ENCODE measurements around the gene DDIT3.

DDIT3 gene

DNA sequence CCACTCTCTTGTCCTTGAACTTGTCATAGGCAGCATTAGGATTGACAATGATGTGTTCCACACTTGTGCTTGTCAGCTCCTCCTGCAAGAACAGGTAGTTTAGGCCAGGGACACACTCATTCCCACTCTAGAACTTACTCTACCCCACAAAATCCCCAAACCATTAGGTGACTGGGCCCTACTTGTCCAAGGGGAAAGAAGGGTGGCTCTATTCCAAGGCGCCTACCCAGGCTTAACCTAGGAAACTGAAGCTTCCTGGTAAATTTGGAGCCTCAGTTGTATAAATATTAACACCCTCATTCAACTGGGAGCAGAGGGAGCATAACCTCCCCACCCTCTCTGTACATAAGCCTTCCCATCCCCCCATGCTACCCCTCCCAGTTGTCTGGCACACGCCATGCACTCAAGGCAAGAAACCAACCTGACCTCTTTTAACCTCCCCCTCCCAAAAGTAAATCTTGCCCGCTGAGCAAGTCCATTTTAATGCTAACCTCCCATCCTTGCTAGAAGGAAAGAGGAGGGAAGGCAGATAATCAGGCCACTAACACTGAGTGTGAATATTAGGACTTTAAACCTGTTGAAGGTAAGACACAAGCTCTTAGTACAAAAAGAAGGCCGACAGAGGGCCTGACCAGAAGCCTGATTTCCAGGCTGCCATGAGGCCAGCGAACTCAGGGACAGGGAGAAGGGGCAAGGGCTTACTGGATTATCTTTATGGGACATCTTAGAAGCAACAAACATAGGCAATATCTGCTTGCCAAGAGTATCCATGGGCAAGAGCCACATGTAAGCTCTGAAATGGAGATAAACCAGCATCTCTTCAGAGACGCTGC is 15.7 kb upstream of the DDIT3 start:
- H3K9me3 Mint-ChIP-seq = no peaks in the 10 kb centered on the region
- peaks cover 67% of the 10 kb centered on the region for H3K36me3 Mint-ChIP-seq (ENCODE audit: low read depth)
- H3K4me1 Mint-ChIP-seq (ENCODE audit: low read depth) = no peaks in the 10 kb centered on the region
- H3K27ac Mint-ChIP-seq = no peak overlapping the region
- no peak overlapping the region for H3K4me3 Mint-ChIP-seq
- no peaks in the 10 kb centered on the region for H3K27me3 Mint-ChIP-seq

DNA sequence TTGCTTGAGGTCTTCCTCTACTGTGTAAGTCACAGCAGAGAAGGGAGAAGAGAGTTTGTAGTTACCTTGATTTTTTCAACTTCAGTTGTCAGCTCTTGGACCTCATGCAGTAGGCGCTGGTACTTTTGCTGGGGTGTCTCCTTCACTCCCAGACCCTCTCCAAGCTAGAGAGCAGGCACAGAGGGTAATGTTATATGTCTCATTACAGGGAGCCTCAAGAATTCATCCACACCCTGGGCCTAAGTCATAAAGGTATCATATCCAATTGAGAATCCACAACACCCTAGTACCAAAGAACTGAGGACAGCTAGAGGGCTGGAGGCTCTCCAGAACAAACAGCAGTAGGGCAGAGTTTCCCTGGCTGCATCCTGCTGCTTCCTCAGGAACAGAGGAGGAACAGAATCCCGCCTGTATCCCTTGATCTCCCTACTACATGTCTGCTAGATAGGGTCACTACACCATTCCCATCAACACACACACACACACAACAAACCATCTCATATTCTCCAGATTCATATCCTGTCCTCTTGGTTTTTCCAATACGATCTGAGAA is 14.8 kb upstream of the DDIT3 start:
- H3K27me3 Mint-ChIP-seq = no peaks in the 10 kb centered on the region
- no peaks in the 10 kb centered on the region for H3K9me3 Mint-ChIP-seq
- H3K36me3 Mint-ChIP-seq (ENCODE audit: low read depth) = peaks cover 66% of the 10 kb centered on the region
- H3K27ac Mint-ChIP-seq = peak overlapping the region; percentile 18
- no peak overlapping the region for H3K4me3 Mint-ChIP-seq
- H3K4me1 Mint-ChIP-seq (ENCODE audit: low read depth) = no peaks in the 10 kb centered on the region

DNA sequence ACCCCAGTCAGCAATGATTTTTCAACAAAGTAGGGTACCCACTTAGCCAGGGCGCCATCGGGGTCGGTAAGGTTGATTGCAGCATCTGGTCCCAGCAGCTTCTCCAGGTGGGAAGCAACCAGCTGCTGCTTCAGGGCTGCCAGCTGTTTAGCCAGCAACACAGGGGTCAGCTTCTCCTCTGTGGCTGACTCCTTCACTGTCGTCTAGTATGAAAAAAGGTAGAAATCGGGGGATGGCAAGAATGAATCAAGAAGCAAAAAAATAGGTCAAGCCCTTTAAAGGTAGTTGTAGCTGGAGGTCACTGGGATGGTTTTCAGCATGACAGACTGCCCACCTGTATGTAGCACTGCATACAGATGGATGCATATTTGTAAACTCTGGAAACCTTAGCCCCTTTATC is 13.9 kb upstream of the DDIT3 start:
- H3K9me3 Mint-ChIP-seq = no peaks in the 10 kb centered on the region
- H3K4me3 Mint-ChIP-seq = no peak overlapping the region
- H3K27ac Mint-ChIP-seq = no peak overlapping the region
- H3K27me3 Mint-ChIP-seq = no peaks in the 10 kb centered on the region
- H3K36me3 Mint-ChIP-seq (ENCODE audit: low read depth) = peaks cover 69% of the 10 kb centered on the region
- H3K4me1 Mint-ChIP-seq (ENCODE audit: low read depth) = no peaks in the 10 kb centered on the region

DNA sequence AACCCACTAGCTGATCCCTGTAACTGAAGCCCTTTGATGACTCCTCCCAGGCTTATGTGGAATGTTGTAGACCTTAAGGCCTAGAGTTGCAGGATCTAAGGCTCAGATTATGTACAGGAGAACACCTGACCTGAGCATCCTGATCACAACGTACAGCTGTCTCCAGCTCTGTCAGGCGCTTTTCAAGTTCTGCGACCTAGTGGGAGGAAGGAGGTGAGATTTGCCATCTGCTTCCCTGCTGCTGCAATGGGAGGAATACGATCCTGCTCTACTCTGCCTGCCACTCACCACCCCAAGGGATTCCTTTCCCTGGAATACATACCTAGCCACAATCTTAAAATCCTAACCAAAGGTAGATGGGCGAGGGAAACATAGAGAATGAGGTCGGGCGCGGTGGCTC is 12.8 kb upstream of the DDIT3 start:
- Mint-ChIP-seq H3K27me3 (no peaks in the 10 kb centered on the region), H3K4me1 (ENCODE audit: low read depth) (no peaks in the 10 kb centered on the region), H3K4me3 (no peak overlapping the region), H3K36me3 (ENCODE audit: low read depth) (peaks cover 66% of the 10 kb centered on the region), H3K27ac (no peak overlapping the region), H3K9me3 (no peaks in the 10 kb centered on the region)

DNA sequence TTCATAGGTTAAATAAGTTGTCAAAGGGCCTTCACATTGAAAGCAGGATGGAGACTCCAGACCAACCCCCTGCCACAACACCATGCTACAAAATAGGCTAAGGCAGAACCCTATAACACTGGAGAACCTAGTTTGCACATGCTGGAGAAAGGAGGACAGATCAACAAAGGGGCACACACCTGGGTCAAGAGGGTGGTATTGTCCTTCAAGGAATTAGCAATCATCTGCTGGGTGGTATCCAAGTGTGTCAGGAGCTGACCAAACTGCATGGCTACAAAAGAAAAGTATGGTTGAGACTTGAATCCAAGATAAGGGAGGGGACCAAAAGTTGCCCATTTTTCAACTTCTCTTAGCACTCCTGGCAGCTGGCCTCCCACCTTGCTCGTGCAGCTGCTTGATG is 11.5 kb upstream of the DDIT3 start:
- Mint-ChIP-seq H3K27me3 (no peaks in the 10 kb centered on the region), H3K9me3 (no peaks in the 10 kb centered on the region), H3K36me3 (ENCODE audit: low read depth) (peaks cover 67% of the 10 kb centered on the region), H3K4me1 (ENCODE audit: low read depth) (no peaks in the 10 kb centered on the region), H3K27ac (no peak overlapping the region), H3K4me3 (no peak overlapping the region)

DNA sequence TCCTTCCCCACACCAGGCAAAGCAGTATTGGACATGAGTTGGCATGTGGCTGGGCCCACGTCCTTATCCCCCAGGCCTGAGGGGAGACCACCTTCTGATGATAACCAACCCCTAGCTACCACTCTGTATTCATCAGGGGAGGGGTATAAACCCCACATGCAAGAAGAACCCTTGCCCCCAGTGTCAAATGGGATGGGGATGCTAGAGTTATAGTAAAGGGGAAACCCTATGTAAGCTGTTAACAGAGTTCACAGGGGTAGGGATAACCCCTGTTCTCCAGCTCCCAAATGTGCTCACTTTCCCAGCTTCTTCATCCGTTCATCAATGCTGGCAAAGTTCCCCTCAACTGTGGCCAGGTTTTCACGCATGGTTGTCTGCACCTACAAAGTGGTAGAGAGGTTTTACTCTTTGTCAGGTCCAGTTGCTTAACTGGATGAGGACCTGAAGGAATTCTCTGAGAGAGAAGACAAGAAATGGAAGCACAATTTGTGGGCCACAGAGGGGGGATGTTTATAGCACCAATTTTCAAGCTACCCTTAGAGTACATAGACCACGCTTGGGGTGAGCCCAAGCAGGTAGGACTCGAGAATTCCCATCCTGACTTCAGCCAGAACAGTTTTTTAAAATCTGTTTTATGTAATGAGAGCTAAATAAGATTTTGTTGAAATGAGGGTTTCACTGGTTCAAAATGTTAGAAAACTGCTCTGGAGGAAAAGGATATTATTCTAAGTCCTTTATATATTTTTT is 10.3 kb upstream of the DDIT3 start:
- H3K27ac Mint-ChIP-seq = peak overlapping the region; percentile 1
- H3K36me3 Mint-ChIP-seq (ENCODE audit: low read depth) = peaks cover 65% of the 10 kb centered on the region
- H3K9me3 Mint-ChIP-seq = no peaks in the 10 kb centered on the region

DNA sequence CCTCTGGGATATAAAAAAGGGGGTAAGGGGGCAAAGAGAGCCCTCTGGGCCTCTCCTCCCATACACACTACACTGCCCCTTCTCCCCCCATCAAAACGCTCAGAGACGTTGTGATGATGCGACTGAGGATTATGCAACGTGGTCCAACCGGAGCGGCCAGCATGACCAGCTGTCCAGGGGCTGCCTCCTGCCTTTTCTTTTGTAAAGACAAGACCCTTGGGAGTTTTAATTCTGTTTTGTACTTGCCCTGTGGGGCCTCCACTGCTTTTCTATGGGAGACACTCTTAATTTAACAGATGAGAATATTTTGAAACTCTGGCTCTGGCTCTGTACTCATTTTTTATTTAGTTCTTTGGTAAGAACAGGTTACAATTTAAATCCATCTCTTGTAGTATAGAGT is 9.5 kb upstream of the DDIT3 start:
- Mint-ChIP-seq H3K27ac (no peak overlapping the region), H3K9me3 (no peaks in the 10 kb centered on the region), H3K36me3 (ENCODE audit: low read depth) (peaks cover 58% of the 10 kb centered on the region), H3K4me3 (no peak overlapping the region), H3K27me3 (no peaks in the 10 kb centered on the region), H3K4me1 (ENCODE audit: low read depth) (peaks cover 6% of the 10 kb centered on the region)

More for the DNA sequence above, 10.3 kb upstream of the DDIT3 start:
- H3K4me1 Mint-ChIP-seq (ENCODE audit: low read depth) = no peaks in the 10 kb centered on the region
- H3K27me3 Mint-ChIP-seq = no peaks in the 10 kb centered on the region
- no peak overlapping the region for H3K4me3 Mint-ChIP-seq

DNA sequence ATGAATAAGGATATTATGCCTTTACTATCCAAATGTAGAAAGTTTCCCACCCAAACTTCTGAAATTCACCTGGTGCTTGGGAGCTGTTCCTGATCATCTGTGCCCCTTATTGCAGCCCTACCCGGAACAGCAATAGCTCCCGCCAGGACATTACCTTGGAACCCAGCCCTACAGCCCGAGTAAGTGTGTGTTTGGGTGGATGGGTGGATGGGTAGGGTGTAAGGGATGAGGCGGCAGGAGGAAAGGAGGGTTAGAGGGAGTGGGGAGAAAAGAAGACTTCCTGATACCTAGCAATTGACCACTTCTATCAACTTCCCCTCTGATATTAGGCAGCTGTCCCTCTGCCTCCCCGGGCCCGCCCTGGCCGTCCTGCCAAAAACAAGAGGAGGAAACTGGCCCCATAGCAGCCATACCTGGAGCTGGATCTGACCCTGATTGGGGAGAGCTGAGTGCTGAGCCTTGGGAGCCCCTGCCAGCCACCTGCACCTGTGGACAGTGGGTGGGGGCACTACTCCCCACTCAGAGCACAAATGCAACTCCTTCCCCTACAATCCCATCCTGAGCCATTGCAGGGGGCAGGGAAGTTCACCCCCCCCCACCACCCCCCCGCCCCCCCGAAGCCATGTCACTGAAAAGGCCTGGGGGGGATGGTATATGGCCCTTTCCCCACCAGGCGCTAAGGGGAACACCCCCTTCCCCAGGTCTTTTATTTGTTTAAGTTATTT is 8.7 kb upstream of the DDIT3 start:
- Mint-ChIP-seq H3K4me3 (no peak overlapping the region), H3K27me3 (no peaks in the 10 kb centered on the region), H3K4me1 (ENCODE audit: low read depth) (peaks cover 13% of the 10 kb centered on the region), H3K36me3 (ENCODE audit: low read depth) (peaks cover 52% of the 10 kb centered on the region), H3K9me3 (no peaks in the 10 kb centered on the region), H3K27ac (peak overlapping the region; percentile 49)

DNA sequence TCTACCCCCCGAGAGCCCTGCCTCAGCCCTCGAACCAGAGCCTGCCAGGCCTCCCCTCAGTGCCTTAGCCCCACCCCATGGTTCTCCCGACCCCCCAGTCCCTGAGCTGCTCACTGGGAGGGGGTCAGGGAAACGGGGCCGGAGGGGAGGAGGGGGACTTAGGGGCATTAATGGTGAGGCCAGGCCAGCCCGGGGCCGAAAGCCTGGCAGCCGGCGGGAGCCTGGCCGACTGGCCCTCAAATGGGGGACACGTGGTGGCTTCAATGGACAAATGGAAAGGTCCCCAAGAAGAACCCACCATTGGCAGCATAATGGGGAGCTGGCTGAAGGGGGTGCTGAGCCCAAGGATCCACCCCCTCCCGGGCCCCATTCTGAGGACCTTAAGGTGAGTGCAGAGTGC is 7.9 kb upstream of the DDIT3 start:
- Mint-ChIP-seq H3K9me3 (no peaks in the 10 kb centered on the region), H3K36me3 (ENCODE audit: low read depth) (peaks cover 48% of the 10 kb centered on the region), H3K4me3 (no peak overlapping the region), H3K4me1 (ENCODE audit: low read depth) (peaks cover 21% of the 10 kb centered on the region), H3K27me3 (no peaks in the 10 kb centered on the region), H3K27ac (peak overlapping the region; percentile 45)

DNA sequence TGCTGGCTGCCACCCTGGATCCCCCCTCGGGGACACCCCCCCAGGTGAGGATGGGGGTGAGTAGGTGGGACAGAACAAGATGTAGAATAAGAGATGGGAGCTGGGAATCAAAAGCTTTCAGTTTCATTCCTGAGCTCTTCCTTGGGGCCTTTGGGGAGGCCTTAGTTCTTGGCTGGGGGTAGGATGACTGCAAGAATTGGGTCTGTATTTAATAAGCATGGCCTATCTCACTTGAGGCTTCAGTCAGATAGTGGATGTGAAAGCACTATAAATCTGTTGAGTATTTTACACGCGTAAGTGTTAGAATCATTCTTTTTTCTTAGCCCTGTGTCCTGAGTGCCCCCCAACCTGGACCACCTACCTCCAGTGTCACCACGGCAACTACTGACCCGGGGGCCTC is 6.9 kb upstream of the DDIT3 start:
- H3K27ac Mint-ChIP-seq = no peak overlapping the region
- peaks cover 24% of the 10 kb centered on the region for H3K4me1 Mint-ChIP-seq (ENCODE audit: low read depth)
- no peaks in the 10 kb centered on the region for H3K9me3 Mint-ChIP-seq
- peaks cover 40% of the 10 kb centered on the region for H3K36me3 Mint-ChIP-seq (ENCODE audit: low read depth)
- H3K27me3 Mint-ChIP-seq = no peaks in the 10 kb centered on the region
- H3K4me3 Mint-ChIP-seq = no peak overlapping the region

DNA sequence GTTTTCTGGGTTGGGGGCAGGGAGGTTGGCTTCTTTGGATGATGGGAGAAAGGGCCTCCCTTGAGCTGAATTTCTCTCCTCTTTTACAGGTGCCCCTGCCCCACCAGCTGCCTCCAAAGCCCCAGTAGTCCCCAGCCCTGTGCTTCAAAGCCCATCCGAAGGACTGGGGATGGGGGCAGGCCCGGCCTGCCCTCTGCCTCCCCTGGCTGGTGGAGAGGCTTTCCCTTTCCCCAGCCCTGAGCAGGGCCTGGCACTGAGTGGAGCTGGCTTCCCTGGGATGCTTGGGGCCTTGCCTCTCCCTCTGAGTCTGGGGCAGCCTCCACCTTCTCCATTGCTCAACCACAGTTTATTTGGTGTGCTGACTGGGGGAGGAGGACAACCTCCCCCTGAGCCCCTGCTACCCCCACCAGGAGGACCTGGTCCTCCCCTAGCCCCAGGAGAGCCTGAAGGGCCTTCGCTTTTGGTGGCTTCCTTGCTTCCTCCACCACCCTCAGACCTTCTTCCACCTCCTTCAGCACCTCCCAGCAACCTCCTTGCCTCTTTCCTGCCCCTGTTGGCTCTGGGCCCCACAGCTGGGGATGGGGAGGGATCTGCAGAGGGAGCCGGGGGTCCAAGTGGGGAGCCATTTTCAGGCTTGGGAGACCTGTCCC is 6.3 kb upstream of the DDIT3 start:
- H3K4me1 Mint-ChIP-seq (ENCODE audit: low read depth) = peaks cover 30% of the 10 kb centered on the region
- H3K9me3 Mint-ChIP-seq = no peaks in the 10 kb centered on the region
- no peaks in the 10 kb centered on the region for H3K27me3 Mint-ChIP-seq
- peak overlapping the region; percentile 40 for H3K27ac Mint-ChIP-seq
- H3K36me3 Mint-ChIP-seq (ENCODE audit: low read depth) = peaks cover 35% of the 10 kb centered on the region
- no peak overlapping the region for H3K4me3 Mint-ChIP-seq

DNA sequence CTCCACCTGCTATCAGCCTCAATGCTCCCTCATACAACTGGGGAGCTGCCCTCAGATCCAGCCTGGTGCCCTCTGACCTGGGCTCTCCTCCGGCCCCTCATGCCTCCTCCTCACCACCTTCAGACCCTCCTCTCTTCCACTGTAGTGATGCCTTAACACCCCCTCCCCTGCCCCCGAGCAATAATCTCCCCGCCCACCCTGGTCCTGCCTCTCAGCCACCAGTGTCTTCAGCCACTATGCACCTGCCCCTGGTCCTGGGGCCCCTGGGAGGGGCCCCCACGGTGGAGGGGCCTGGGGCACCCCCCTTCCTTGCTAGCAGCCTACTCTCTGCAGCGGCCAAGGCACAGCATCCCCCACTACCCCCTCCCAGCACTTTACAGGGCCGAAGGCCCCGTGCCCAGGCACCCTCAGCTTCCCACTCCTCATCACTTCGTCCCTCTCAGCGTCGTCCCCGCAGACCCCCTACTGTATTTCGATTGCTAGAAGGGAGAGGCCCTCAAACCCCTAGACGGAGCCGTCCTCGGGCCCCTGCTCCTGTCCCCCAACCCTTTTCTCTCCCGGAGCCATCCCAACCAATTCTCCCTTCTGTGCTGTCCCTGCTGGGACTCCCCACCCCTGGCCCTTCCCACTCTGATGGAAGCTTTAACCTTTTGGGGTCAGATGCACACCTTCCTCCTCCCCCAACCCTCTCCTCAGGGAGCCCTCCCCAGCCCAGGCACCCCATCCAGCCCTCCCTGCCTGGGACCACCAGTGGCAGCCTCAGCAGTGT is 5.5 kb upstream of the DDIT3 start:
- H3K36me3 Mint-ChIP-seq (ENCODE audit: low read depth) = peaks cover 27% of the 10 kb centered on the region
- no peak overlapping the region for H3K4me3 Mint-ChIP-seq
- H3K27ac Mint-ChIP-seq = no peak overlapping the region

DNA sequence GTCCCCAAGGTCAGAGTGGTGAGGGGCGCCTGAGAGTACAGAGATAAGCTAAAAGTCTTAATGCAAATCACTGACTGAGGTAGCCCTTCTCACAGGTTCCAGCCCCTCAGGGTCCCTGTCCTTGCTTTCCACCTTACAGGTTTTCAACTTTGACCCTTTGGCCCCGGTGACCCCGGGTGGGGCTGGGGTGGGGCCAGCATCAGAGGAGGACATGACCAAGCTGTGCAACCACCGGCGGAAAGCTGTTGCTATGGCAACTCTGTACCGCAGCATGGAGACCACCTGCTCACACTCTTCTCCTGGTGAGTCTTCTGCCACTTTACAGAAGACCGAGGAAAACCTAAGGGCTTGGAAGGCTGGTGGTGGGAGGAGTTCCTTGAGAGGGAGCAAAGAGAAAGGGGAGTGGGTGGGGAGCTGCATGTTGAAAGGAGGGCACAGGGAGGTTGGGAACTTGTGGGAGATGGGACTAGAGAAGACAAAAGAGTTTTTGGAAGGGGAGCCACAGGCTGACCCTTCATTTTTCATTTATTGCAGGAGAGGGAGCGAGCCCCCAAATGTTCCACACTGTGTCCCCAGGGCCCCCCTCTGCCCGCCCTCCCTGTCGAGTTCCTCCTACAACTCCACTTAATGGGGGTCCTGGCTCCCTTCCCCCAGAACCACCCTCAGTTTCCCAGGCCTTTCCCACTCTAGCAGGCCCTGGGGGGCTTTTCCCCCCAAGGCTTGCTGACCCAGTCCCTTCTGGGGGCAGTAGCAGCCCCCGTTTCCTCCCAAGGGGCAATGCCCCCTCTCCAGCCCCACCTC is 4.7 kb upstream of the DDIT3 start:
- peaks cover 25% of the 10 kb centered on the region for H3K36me3 Mint-ChIP-seq (ENCODE audit: low read depth)
- H3K4me1 Mint-ChIP-seq (ENCODE audit: low read depth) = peaks cover 39% of the 10 kb centered on the region
- no peak overlapping the region for H3K4me3 Mint-ChIP-seq
- H3K9me3 Mint-ChIP-seq = no peaks in the 10 kb centered on the region
- no peak overlapping the region for H3K27ac Mint-ChIP-seq
- H3K27me3 Mint-ChIP-seq = no peaks in the 10 kb centered on the region

More for the DNA sequence above, 5.5 kb upstream of the DDIT3 start:
- H3K27me3 Mint-ChIP-seq = no peaks in the 10 kb centered on the region
- no peaks in the 10 kb centered on the region for H3K9me3 Mint-ChIP-seq
- H3K4me1 Mint-ChIP-seq (ENCODE audit: low read depth) = peaks cover 38% of the 10 kb centered on the region

All from stimulated activated naive CD8-positive, alpha-beta T cell treated with anti-CD3 and anti-CD28 coated beads, Interleukin-15, Interleukin-2, amounts not matched to agents 100 ng/mL and 50 ng/mL, for 24 hours (primary cell).